HCT116 (cell line): ENCODE data around the gene SESN1. TPM values are rescaled to one million over a fixed set of nuclear protein-coding genes. Genes with fewer than 3 reads are reported as not detected.

Experiments used
- ATAC-seq: fragments of 200-7000 bp; cut with Tn5 transposase; 2 replicates; pipeline ENCODE4 v1.9.1; 2020; ENCODE audit warnings: mild to moderate bottlenecking, moderate library complexity
- BruUV-seq: library from RNA; stranded (reverse); fragments of 400-500 nt; replicated peaks from 2 replicates; lab custom pipeline; 2021; lab: Mats Ljungman, UMichigan
- CTCF ChIA-PET: fragments of 300-600 bp; sonication (Branson Sonifier 250); formaldehyde crosslinking; loops from one replicate; lab custom pipeline; 2021; ENCODE audit warnings: antibody characterized with exemption; lab: Charles Lee
- POLR2A ChIA-PET: fragments of 300-600, 350-600 bp; sonication (Branson Sonifier 250); formaldehyde crosslinking; loops from one replicate; lab custom pipeline; 2021; ENCODE audit warnings: antibody characterized with exemption; lab: Charles Lee
- RAD21 ChIA-PET, 2 experiments: fragments of 300-600 bp; sonication (Branson Sonifier 250); formaldehyde crosslinking; loops; one replicate each; lab custom pipeline; 2023; ENCODE audit warnings: low total read pairs in 2 of 2; ENCODE audit not compliant: uncharacterized antibody in 2 of 2, unreplicated experiment in 2 of 2, low non-redundant PET in 1 of 2; lab: Charles Lee
- DNase-seq: peaks from one replicate; pipeline ENCODE4 v3.0.0-alpha.2; 2010; ENCODE audit warnings: low read depth, low spot score
- H2AFZ ChIP-seq: fragments of 200-600 bp; shearing (Covaris generic), sonication (generic); 2 replicates; pipeline ENCODE4 v1.6.1; 2017; ENCODE audit warnings: low read depth, mixed run types, mixed read lengths, antibody characterized with exemption, low read length; ENCODE audit not compliant: poor library complexity, severe bottlenecking
- H3K27ac ChIP-seq: 2 replicates; pipeline ENCODE4 v1.5.1; 2012; ENCODE audit warnings: low read depth, low read length
- H3K27me3 ChIP-seq: fragments of 200-600 bp; sonication (generic); 2 replicates; pipeline ENCODE4 v1.6.1; 2016; ENCODE audit warnings: mixed run types, low read length, mixed read lengths; ENCODE audit not compliant: insufficient read depth
- H3K36me3 ChIP-seq, 2 experiments: fragments of 200-500 bp in 1 of 2; fragments of 200-600 bp in 1 of 2; sonication (Bioruptor generic) in 1 of 2; sonication (generic) in 1 of 2; 2 replicates each; pipeline versions ENCODE4 v1.5.1 to v1.6.1; 2014 to 2016; ENCODE audit warnings: low read length in 2 of 2, inconsistent platforms in 1 of 2, mixed read lengths in 1 of 2, mixed run types in 1 of 2; ENCODE audit not compliant: insufficient read depth in 2 of 2, control insufficient read depth in 1 of 2
- H3K4me1 ChIP-seq, 2 experiments: fragments of 200-600 bp in 1 of 2; sonication (generic) in 1 of 2; 2 replicates each; pipeline versions ENCODE4 v1.5.1 to v1.6.1; 2012 to 2017; ENCODE audit warnings: low read length in 2 of 2, inconsistent platforms in 1 of 2, mild to moderate bottlenecking in 1 of 2, mixed read lengths in 1 of 2, mixed run types in 1 of 2, moderate library complexity in 1 of 2; ENCODE audit not compliant: insufficient read depth in 2 of 2, control insufficient read depth in 1 of 2
- H3K4me2 ChIP-seq: fragments of 200-600 bp; sonication (generic); 2 replicates; pipeline ENCODE4 v1.6.1; 2017; ENCODE audit warnings: mixed run types, low read length, mixed read lengths
- H3K4me3 ChIP-seq, 2 experiments: fragments of 200-600 bp in 1 of 2; sonication (generic) in 1 of 2; replicated peaks in 1 of 2; 2 replicates each; pipeline ENCODE4 v1.5.1; 2011 to 2016; ENCODE audit warnings: low read length in 2 of 2, control low read depth in 1 of 2, low read depth in 1 of 2, mild to moderate bottlenecking in 1 of 2, mixed read lengths in 1 of 2, mixed run types in 1 of 2
- H3K79me2 ChIP-seq: fragments of 200-600 bp; sonication (generic); 2 replicates; pipeline ENCODE4 v1.6.1; 2017; ENCODE audit warnings: mild to moderate bottlenecking, mixed run types, low read length, moderate library complexity, mixed read lengths; ENCODE audit not compliant: insufficient read depth
- H3K9ac ChIP-seq: fragments of 200-600 bp; sonication (generic); 2 replicates; pipeline ENCODE4 v1.6.1; 2016; ENCODE audit warnings: low read length, mixed read lengths
- H3K9me2 ChIP-seq: fragments of 200-600 bp; sonication (generic), shearing (Covaris generic); 2 replicates; pipeline ENCODE4 v1.6.1; 2017; ENCODE audit warnings: mixed run types, mild to moderate bottlenecking, moderate library complexity; ENCODE audit not compliant: insufficient read depth
- H3K9me3 ChIP-seq, 2 experiments: fragments of 200-500 bp in 1 of 2; fragments of 200-600 bp in 1 of 2; sonication (Bioruptor generic) in 1 of 2; sonication (generic) in 1 of 2; 2 replicates each; pipeline ENCODE4 v1.6.1; 2014 to 2017; ENCODE audit warnings: low read length in 2 of 2, mixed read lengths in 2 of 2, inconsistent platforms in 1 of 2, low read depth in 1 of 2, mild to moderate bottlenecking in 1 of 2, mixed run types in 1 of 2, moderate library complexity in 1 of 2; ENCODE audit not compliant: control insufficient read depth in 1 of 2, insufficient read depth in 1 of 2
- H4K20me1 ChIP-seq: fragments of 200-600 bp; sonication (generic), shearing (Covaris generic); 2 replicates; pipeline ENCODE4 v1.6.1; 2017; ENCODE audit warnings: mixed run types, mild to moderate bottlenecking, moderate library complexity; ENCODE audit not compliant: insufficient read depth
- CBX3 ChIP-seq: IDR thresholded peaks from 2 replicates; pipeline ENCODE4 v1.6.1; 2012; ENCODE audit warnings: low read depth
- CTCF ChIP-seq, 3 experiments: fragments of 200-600 bp in 1 of 3; sonication (generic) in 1 of 3; IDR thresholded peaks in 2 of 3; conservative IDR thresholded peaks in 1 of 3; 2 replicates each; pipeline ENCODE4 v1.5.1; 2012 to 2017; ENCODE audit warnings: low read depth in 2 of 3, low read length in 2 of 3, antibody characterized with exemption in 1 of 3, borderline replicate concordance in 1 of 3, control low read depth in 1 of 3, mild to moderate bottlenecking in 1 of 3, mixed read lengths in 1 of 3, mixed run types in 1 of 3, moderate library complexity in 1 of 3; ENCODE audit not compliant: insufficient read depth in 1 of 3
- EZH2 ChIP-seq: fragments of 200-600 bp; sonication (generic); IDR thresholded peaks from 2 replicates; pipeline ENCODE4 v1.6.1; 2017; ENCODE audit warnings: antibody characterized with exemption, mixed run types
- EZH2phosphoT487 ChIP-seq: fragments of 200-600 bp; IDR thresholded peaks from 2 replicates; pipeline ENCODE4 v1.6.1; 2018; ENCODE audit warnings: antibody characterized with exemption, borderline replicate concordance
- FOSL1 ChIP-seq: IDR thresholded peaks from 2 replicates; pipeline ENCODE4 v1.6.1; 2012; ENCODE audit warnings: low read depth
- POLR2A ChIP-seq: IDR thresholded peaks from 2 replicates; pipeline ENCODE4 v1.7.0; 2011; ENCODE audit warnings: borderline replicate concordance; ENCODE audit not compliant: insufficient read depth, insufficient read length; ENCODE audit errors: extremely low read depth
- RAD21 ChIP-seq: IDR thresholded peaks from 2 replicates; pipeline ENCODE4 v1.6.1; 2012; ENCODE audit warnings: low read depth, mild to moderate bottlenecking
- SP1 ChIP-seq: IDR thresholded peaks from 2 replicates; pipeline ENCODE4 v1.6.1; 2012; ENCODE audit warnings: low read depth
- YY1 ChIP-seq: IDR thresholded peaks from 2 replicates; pipeline ENCODE4 v1.6.1; 2011; ENCODE audit warnings: low read length, low read depth, moderate library complexity, mild to moderate bottlenecking; ENCODE audit not compliant: insufficient replicate concordance; ENCODE audit errors: extremely low read depth
- ZFX ChIP-seq: fragments of 450-650 bp; IDR thresholded peaks from 2 replicates; pipeline ENCODE4 v1.6.1; 2017
- intact Hi-C: fragments of 100-400 bp; cut with micrococcal nuclease; formaldehyde crosslinking; loops from 2 replicates; pipeline ENCODE4 v1.10.0; 2022
- total RNA-seq: library from RNA; stranded (reverse); gene quantifications from one replicate; pipeline ENCODE4 v1.2.1, GENCODE V29; 2021; ENCODE audit not compliant: unreplicated experiment
- TF ChIP-seq, protein P1 (sequence below): IDR thresholded peaks from 2 replicates; pipeline ENCODE4 v1.6.1; 2012

SESN1 gene
- total RNA-seq, 1 experiment from 2014 or later = 9.3 TPM

DNA sequence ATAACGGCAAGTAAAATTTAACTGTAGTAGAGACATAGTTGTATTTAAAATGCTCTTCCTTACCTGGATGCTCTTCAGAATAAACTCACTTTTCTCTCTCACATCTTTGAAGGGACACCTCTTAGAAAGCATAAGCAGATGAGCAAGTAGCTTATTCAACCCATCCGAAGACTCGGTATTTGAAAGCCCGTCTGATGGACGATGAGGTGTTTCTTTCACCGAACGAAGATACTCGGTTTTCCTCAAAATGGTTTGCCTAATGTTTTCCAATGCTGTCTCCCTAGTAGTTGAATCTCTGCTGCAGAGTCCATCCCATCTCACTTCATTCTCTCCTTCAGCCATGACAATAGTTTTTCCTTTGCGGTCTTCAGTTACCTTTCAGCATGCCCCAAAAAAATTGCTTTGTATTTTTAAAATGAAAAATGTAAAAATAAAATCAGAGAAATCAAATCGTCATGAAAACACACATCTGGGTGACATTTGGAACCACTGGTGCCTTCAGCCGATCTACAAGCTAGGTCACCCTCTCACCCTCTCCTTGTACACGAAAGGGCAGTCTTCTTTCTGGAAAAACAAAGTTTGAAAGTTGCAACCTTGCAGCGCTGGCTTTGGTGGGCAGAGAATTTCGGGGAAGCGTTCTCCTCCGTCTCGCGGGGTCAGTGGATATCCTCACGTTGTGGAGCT, 772 bp downstream of the SESN1 start (continued):
- TF ChIP-seq CBX3 = no peak
- TF ChIP-seq, protein P1, sequence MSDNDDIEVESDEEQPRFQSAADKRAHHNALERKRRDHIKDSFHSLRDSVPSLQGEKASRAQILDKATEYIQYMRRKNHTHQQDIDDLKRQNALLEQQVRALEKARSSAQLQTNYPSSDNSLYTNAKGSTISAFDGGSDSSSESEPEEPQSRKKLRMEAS = no peak
- no peak for TF ChIP-seq FOSL1
- no peak for TF ChIP-seq YY1
- no peak for TF ChIP-seq RAD21
- TF ChIP-seq EZH2phosphoT487 = no peak
- no peak for TF ChIP-seq EZH2
- TF ChIP-seq CTCF (IDR thresholded peaks at IDR 0.05 in 2 of 3, conservative IDR thresholded peaks at IDR 0.05 in 1 of 3; ENCODE audit: borderline replicate concordance in 1 of 3, insufficient read depth in 1 of 3, low read depth in 2 of 3, low read length in 2 of 3) = no peak
- TF ChIP-seq, all 23 proteins: peak for 0

- H3K36me3 ChIP-seq = no peaks in the 10 kb centered on the region
- no peak overlapping the region for H3K27ac ChIP-seq
- no TSS peak for BruUV-seq
- no peaks in the 10 kb centered on the region for H3K27me3 ChIP-seq
- H3K9me3 ChIP-seq = no peaks in the 10 kb centered on the region
- no peak for TF ChIP-seq EZH2
- no peak for TF ChIP-seq POLR2A
- no peak for TF ChIP-seq SP1
- no peak for TF ChIP-seq RAD21
- no peak for TF ChIP-seq CTCF (IDR thresholded peaks at IDR 0.05 in 2 of 3, conservative IDR thresholded peaks at IDR 0.05 in 1 of 3; ENCODE audit: borderline replicate concordance in 1 of 3, insufficient read depth in 1 of 3, low read depth in 2 of 3, low read length in 2 of 3)
- TF ChIP-seq ZFX = no peak
- DNase-seq (no peak), ATAC-seq (no peak)
- H2AFZ ChIP-seq = no peak overlapping the region
- ChIA-PET RAD21 (no interaction called here), CTCF (no interaction called here), POLR2A (no interaction called here)
- peaks cover 21% of the 10 kb centered on the region for H3K79me2 ChIP-seq
- H3K9me2 ChIP-seq = no peaks in the 10 kb centered on the region
- H4K20me1 ChIP-seq = no peaks in the 10 kb centered on the region
- peaks cover 2 to 19% of the 10 kb centered on the region in 2 experiments; a peak in 3 of 4 replicates for H3K4me1 ChIP-seq
- no peak overlapping the region for H3K4me2 ChIP-seq
- no peak overlapping the region for H3K9ac ChIP-seq
- intact Hi-C loops = no loop called here
- no peak overlapping the region for H3K4me3 ChIP-seq
Measured at GRCh38 chr6:109092074-109092473, 2.6 kb downstream of the SESN1 start.
